Measurements from ENCODE around the gene IL17A.
A peak's percentile ranks its signal among the peaks of the same experiment; 100 is the strongest.
"Not testable (repeated sequence)": the region's sequence is repeated elsewhere in the genome, so short reads cannot be mapped to it uniquely, and the experiment has no call there.

IL17A gene

GRCh38 chr6:52155791-52156576 lies 30.2 kb upstream of the IL17A start:
- peak overlapping the region; percentile 52 for H3K4me3 Mint-ChIP-seq
- no peak overlapping the region for H3K27ac Mint-ChIP-seq
- H3K27me3 Mint-ChIP-seq (ENCODE audit: low read depth): peaks cover 8% of the 10 kb centered on the region
- H3K4me1 Mint-ChIP-seq (ENCODE audit: low read depth): peaks cover 23% of the 10 kb centered on the region
- H3K9me3 Mint-ChIP-seq: peaks cover 10% of the 10 kb centered on the region
- DNase-seq (ENCODE audit: low spot score): peak; percentile 39
- no peaks in the 10 kb centered on the region for H3K36me3 Mint-ChIP-seq (ENCODE audit: low read depth)

GRCh38 chr6:52157301-52157941 lies 28.8 kb upstream of the IL17A start:
- Mint-ChIP-seq H3K27ac (peak overlapping the region; percentile 1), H3K27me3 (ENCODE audit: low read depth) (peaks cover 3% of the 10 kb centered on the region), H3K9me3 (peaks cover 19% of the 10 kb centered on the region), H3K4me3 (no peak overlapping the region), H3K36me3 (ENCODE audit: low read depth) (no peaks in the 10 kb centered on the region), H3K4me1 (ENCODE audit: low read depth) (peaks cover 25% of the 10 kb centered on the region)
- DNase-seq (ENCODE audit: low spot score): peak; percentile 73

- H3K27ac Mint-ChIP-seq: no peak overlapping the region
- no peak for DNase-seq (ENCODE audit: low spot score)
- H3K4me3 Mint-ChIP-seq: no peak overlapping the region
- H3K9me3 Mint-ChIP-seq: peaks cover 19% of the 10 kb centered on the region
- H3K4me1 Mint-ChIP-seq (ENCODE audit: low read depth): peaks cover 27% of the 10 kb centered on the region
- no peaks in the 10 kb centered on the region for H3K36me3 Mint-ChIP-seq (ENCODE audit: low read depth)
- H3K27me3 Mint-ChIP-seq (ENCODE audit: low read depth): peaks cover 4% of the 10 kb centered on the region
Observed at GRCh38 chr6:52160472-52161104, 25.6 kb upstream of the IL17A start.

GRCh38 chr6:52161689-52162438 lies 24.3 kb upstream of the IL17A start:
- peaks cover 15% of the 10 kb centered on the region for H3K4me1 Mint-ChIP-seq (ENCODE audit: low read depth)
- H3K36me3 Mint-ChIP-seq (ENCODE audit: low read depth): no peaks in the 10 kb centered on the region
- no peak overlapping the region for H3K4me3 Mint-ChIP-seq

GRCh38 chr6:52162940-52163908 lies 23.0 kb upstream of the IL17A start:
- no peak overlapping the region for H3K27ac Mint-ChIP-seq
- peaks cover 19% of the 10 kb centered on the region for H3K9me3 Mint-ChIP-seq
- H3K36me3 Mint-ChIP-seq (ENCODE audit: low read depth): no peaks in the 10 kb centered on the region
- no peak for DNase-seq (ENCODE audit: low spot score)
- H3K4me1 Mint-ChIP-seq (ENCODE audit: low read depth): peaks cover 7% of the 10 kb centered on the region
- H3K4me3 Mint-ChIP-seq: no peak overlapping the region
- H3K27me3 Mint-ChIP-seq (ENCODE audit: low read depth): peaks cover 20% of the 10 kb centered on the region

More at GRCh38 chr6:52161689-52162438, 24.3 kb upstream of the IL17A start:
- H3K27ac Mint-ChIP-seq: no peak overlapping the region
- DNase-seq (ENCODE audit: low spot score): peak; percentile 51
- peaks cover 11% of the 10 kb centered on the region for H3K27me3 Mint-ChIP-seq (ENCODE audit: low read depth)
- peaks cover 19% of the 10 kb centered on the region for H3K9me3 Mint-ChIP-seq

GRCh38 chr6:52164319-52165094 lies 21.7 kb upstream of the IL17A start:
- H3K4me3 Mint-ChIP-seq: no peak overlapping the region
- H3K4me1 Mint-ChIP-seq (ENCODE audit: low read depth): peaks cover 7% of the 10 kb centered on the region
- no peak for DNase-seq (ENCODE audit: low spot score)
- peaks cover 26% of the 10 kb centered on the region for H3K27me3 Mint-ChIP-seq (ENCODE audit: low read depth)
- H3K36me3 Mint-ChIP-seq (ENCODE audit: low read depth): no peaks in the 10 kb centered on the region
- H3K9me3 Mint-ChIP-seq: peaks cover 19% of the 10 kb centered on the region
- no peak overlapping the region for H3K27ac Mint-ChIP-seq

- H3K4me3 Mint-ChIP-seq: no peak overlapping the region
- H3K4me1 Mint-ChIP-seq (ENCODE audit: low read depth): peaks cover 4% of the 10 kb centered on the region
- peaks cover 41% of the 10 kb centered on the region for H3K27me3 Mint-ChIP-seq (ENCODE audit: low read depth)
- no peaks in the 10 kb centered on the region for H3K9me3 Mint-ChIP-seq
- H3K27ac Mint-ChIP-seq: no peak overlapping the region
- DNase-seq (ENCODE audit: low spot score): no peak
- no peaks in the 10 kb centered on the region for H3K36me3 Mint-ChIP-seq (ENCODE audit: low read depth)
Observed at GRCh38 chr6:52167267-52167666, 18.9 kb upstream of the IL17A start.

- H3K27me3 Mint-ChIP-seq (ENCODE audit: low read depth): peaks cover 47% of the 10 kb centered on the region
- not testable (repeated sequence) for DNase-seq (ENCODE audit: low spot score); H3K4me1 Mint-ChIP-seq (ENCODE audit: low read depth); H3K27ac Mint-ChIP-seq; H3K36me3 Mint-ChIP-seq (ENCODE audit: low read depth); H3K4me3 Mint-ChIP-seq; H3K9me3 Mint-ChIP-seq
Observed at GRCh38 chr6:52168351-52168750, 17.8 kb upstream of the IL17A start.

GRCh38 chr6:52174118-52174517 lies 12.1 kb upstream of the IL17A start:
- Mint-ChIP-seq H3K27ac (no peak overlapping the region), H3K9me3 (no peaks in the 10 kb centered on the region), H3K4me3 (no peak overlapping the region), H3K4me1 (ENCODE audit: low read depth) (peaks cover 6% of the 10 kb centered on the region), H3K27me3 (ENCODE audit: low read depth) (peaks cover 64% of the 10 kb centered on the region), H3K36me3 (ENCODE audit: low read depth) (no peaks in the 10 kb centered on the region)
- DNase-seq (ENCODE audit: low spot score): no peak

GRCh38 chr6:52176550-52176949 lies 9.6 kb upstream of the IL17A start:
- Mint-ChIP-seq H3K27ac (no peak overlapping the region), H3K27me3 (ENCODE audit: low read depth) (peaks cover 70% of the 10 kb centered on the region), H3K4me1 (ENCODE audit: low read depth) (peaks cover 19% of the 10 kb centered on the region), H3K4me3 (no peak overlapping the region), H3K36me3 (ENCODE audit: low read depth) (no peaks in the 10 kb centered on the region), H3K9me3 (no peaks in the 10 kb centered on the region)
- no peak for DNase-seq (ENCODE audit: low spot score)

GRCh38 chr6:52177961-52178360 lies 8.2 kb upstream of the IL17A start:
- H3K4me1 Mint-ChIP-seq (ENCODE audit: low read depth): peaks cover 19% of the 10 kb centered on the region

GRCh38 chr6:52180787-52181558 lies 5.2 kb upstream of the IL17A start:
- DNase-seq (ENCODE audit: low spot score): no peak
- H3K27ac Mint-ChIP-seq: no peak overlapping the region
- H3K9me3 Mint-ChIP-seq: no peaks in the 10 kb centered on the region
- no peak overlapping the region for H3K4me3 Mint-ChIP-seq
- H3K4me1 Mint-ChIP-seq (ENCODE audit: low read depth): peaks cover 19% of the 10 kb centered on the region
- H3K27me3 Mint-ChIP-seq (ENCODE audit: low read depth): peaks cover 76% of the 10 kb centered on the region
- no peaks in the 10 kb centered on the region for H3K36me3 Mint-ChIP-seq (ENCODE audit: low read depth)

More at GRCh38 chr6:52177961-52178360, 8.2 kb upstream of the IL17A start:
- Mint-ChIP-seq H3K27ac (no peak overlapping the region), H3K36me3 (ENCODE audit: low read depth) (no peaks in the 10 kb centered on the region), H3K27me3 (ENCODE audit: low read depth) (peaks cover 76% of the 10 kb centered on the region), H3K9me3 (no peaks in the 10 kb centered on the region), H3K4me3 (no peak overlapping the region)
- no peak for DNase-seq (ENCODE audit: low spot score)
